ENCODE measurements around the gene ERCC1. TPM values are rescaled to one million over a fixed set of nuclear protein-coding genes. Genes with fewer than 3 reads are reported as not detected.

ERCC1 gene
- total RNA-seq, 1 donor from 2014 or later = 67.5 TPM

DNA sequence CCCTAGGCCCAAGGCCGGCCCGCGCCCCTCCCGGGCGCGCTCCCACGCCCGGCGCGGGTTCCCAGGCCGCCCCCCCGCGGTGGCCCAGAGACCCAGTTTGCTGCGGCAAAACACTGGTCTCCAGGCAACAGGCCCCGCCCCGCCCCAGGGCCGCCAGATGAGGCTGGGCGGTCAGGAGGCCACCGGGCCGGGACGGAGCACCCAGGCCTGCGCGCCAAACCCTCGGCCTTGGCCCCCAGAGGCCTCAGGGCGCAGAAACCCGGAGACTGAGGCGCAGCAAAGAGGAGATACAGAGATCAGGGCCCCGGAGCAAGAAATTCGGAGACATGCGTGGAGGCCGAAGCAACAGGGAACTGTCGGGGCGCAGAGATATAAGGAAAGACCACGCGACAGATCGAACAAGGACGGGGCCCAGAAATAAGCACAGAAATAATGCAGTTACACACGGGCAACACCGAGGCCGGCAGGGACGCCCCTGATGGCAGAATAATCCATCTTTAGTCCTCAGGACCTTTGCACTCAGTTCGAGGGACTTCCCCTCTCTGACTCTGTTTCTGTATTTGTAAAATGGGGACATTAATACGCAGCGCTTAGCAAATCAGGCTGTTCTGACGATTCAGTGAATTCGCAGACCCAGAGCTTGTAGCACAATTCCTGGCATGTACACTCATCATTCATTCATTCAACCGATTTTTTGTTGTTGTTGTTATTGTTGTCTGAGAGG lies 20.8 kb upstream of the ERCC1 start:
- H3K9me3 Mint-ChIP-seq (ENCODE audit: unreplicated experiment) = no peaks in the 10 kb centered on the region
- Histone ChIP-seq H3K4me1 (ENCODE audit: insufficient read depth, low read length) (peaks cover 29% of the 10 kb centered on the region), H3K27me3 (ENCODE audit: insufficient read depth, low read length) (no peaks in the 10 kb centered on the region), H3K4me2 (ENCODE audit: low read length) (peak overlapping the region; percentile 97), H3K9me3 (ENCODE audit: insufficient read depth, low read depth, low read length) (no peaks in the 10 kb centered on the region), H3K9ac (ENCODE audit: low read length) (peak overlapping the region; percentile 99), H3K4me3 (ENCODE audit: insufficient read depth, low read depth, low read length) (peak overlapping the region; percentile 13), H3K36me3 (ENCODE audit: insufficient read depth, low read length) (no peaks in the 10 kb centered on the region), H4K20me1 (ENCODE audit: insufficient read depth, low read length) (no peaks in the 10 kb centered on the region), H2AFZ (ENCODE audit: low read depth, low read length) (peak overlapping the region; percentile 15), H3K79me2 (ENCODE audit: insufficient read depth, low read length) (no peaks in the 10 kb centered on the region), H3K27ac (ENCODE audit: low read depth, low read length) (peak overlapping the region; percentile 71)
- no peak for TF ChIP-seq EZH2 (IDR thresholded peaks at IDR 0.05; ENCODE audit: insufficient read depth, low read length)
- TF ChIP-seq, protein P1, sequence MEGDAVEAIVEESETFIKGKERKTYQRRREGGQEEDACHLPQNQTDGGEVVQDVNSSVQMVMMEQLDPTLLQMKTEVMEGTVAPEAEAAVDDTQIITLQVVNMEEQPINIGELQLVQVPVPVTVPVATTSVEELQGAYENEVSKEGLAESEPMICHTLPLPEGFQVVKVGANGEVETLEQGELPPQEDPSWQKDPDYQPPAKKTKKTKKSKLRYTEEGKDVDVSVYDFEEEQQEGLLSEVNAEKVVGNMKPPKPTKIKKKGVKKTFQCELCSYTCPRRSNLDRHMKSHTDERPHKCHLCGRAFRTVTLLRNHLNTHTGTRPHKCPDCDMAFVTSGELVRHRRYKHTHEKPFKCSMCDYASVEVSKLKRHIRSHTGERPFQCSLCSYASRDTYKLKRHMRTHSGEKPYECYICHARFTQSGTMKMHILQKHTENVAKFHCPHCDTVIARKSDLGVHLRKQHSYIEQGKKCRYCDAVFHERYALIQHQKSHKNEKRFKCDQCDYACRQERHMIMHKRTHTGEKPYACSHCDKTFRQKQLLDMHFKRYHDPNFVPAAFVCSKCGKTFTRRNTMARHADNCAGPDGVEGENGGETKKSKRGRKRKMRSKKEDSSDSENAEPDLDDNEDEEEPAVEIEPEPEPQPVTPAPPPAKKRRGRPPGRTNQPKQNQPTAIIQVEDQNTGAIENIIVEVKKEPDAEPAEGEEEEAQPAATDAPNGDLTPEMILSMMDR (IDR thresholded peaks at IDR 0.05; ENCODE audit: insufficient read depth, low read depth, low read length) = no peak
- DNase-seq (ENCODE audit: low read depth) = peak; percentile 64
- no peaks in the 10 kb centered on the region for H3K36me3 Mint-ChIP-seq (ENCODE audit: low read depth, unreplicated experiment)
- FAIRE-seq = no peak
- peak overlapping the region; percentile 60 for H3K4me3 Mint-ChIP-seq (ENCODE audit: unreplicated experiment)
- no peaks in the 10 kb centered on the region for H3K27me3 Mint-ChIP-seq (ENCODE audit: low read depth, unreplicated experiment)
- peak overlapping the region; percentile 91 for H3K27ac Mint-ChIP-seq (ENCODE audit: unreplicated experiment)
- peaks cover 10% of the 10 kb centered on the region for H3K4me1 Mint-ChIP-seq (ENCODE audit: low read depth, unreplicated experiment)

DNA sequence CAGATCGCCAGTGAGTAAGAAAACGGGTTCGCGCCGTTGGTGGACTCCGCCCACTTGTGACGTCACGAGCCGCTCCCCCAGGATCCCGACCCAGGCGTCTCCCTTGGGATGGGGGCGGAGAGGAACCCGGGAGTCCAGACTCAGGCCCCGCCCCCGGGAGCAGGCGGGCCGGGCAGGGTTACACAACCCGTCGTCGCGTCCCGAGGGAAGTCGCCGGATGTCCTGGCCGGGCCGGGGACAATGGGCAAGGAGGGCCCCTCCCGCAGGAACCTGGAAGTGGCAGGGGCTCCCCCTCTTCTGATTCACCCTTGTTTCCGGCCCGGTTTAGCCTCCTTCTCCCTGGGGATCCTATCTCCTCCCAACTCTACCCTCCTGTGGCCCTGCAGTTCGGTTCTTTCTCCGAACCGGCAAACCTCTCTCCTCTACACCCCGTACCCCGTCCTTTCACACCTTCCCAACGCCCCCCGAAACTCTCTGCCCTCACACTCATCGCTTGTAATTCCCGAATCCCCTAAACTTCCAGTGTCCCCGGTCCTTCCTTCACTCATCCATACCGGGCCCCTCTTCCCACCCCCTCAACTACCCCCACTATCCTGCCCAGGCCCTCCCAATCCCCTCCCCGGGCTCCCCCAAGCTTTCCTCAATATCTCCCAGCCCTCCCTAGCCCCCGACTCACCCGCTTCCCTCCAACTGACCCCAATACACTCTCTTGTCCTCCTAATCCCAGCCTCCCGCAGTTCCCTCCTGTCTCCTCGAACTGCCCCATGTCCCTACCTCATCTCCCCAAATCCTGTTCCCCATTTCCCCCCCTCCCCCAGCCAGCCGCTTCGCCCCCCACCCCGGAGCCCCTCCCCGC lies 20.0 kb upstream of the ERCC1 start:
- Mint-ChIP-seq H3K27me3 (ENCODE audit: low read depth, unreplicated experiment) (no peaks in the 10 kb centered on the region), H3K4me1 (ENCODE audit: low read depth, unreplicated experiment) (peaks cover 10% of the 10 kb centered on the region), H3K27ac (ENCODE audit: unreplicated experiment) (peak overlapping the region; percentile 98), H3K9me3 (ENCODE audit: unreplicated experiment) (no peaks in the 10 kb centered on the region), H3K4me3 (ENCODE audit: unreplicated experiment) (peak overlapping the region; percentile 85), H3K36me3 (ENCODE audit: low read depth, unreplicated experiment) (no peaks in the 10 kb centered on the region)
- H3K79me2 ChIP-seq (ENCODE audit: insufficient read depth, low read length) = no peaks in the 10 kb centered on the region
- FAIRE-seq (no peak), DNase-seq (ENCODE audit: low read depth) (peak; percentile 63)
- H4K20me1 ChIP-seq (ENCODE audit: insufficient read depth, low read length) = no peaks in the 10 kb centered on the region
- H3K4me2 ChIP-seq (ENCODE audit: low read length) = peak overlapping the region; percentile 97
- peak overlapping the region; percentile 94 for H3K27ac ChIP-seq (ENCODE audit: low read depth, low read length)
- no peaks in the 10 kb centered on the region for H3K27me3 ChIP-seq (ENCODE audit: insufficient read depth, low read length)
- H2AFZ ChIP-seq (ENCODE audit: low read depth, low read length) = peak overlapping the region; percentile 61
- no peaks in the 10 kb centered on the region for H3K9me3 ChIP-seq (ENCODE audit: insufficient read depth, low read depth, low read length)
- H3K36me3 ChIP-seq (ENCODE audit: insufficient read depth, low read length) = no peaks in the 10 kb centered on the region
- TF ChIP-seq, protein P1 (IDR thresholded peaks at IDR 0.05; ENCODE audit: insufficient read depth, low read depth, low read length) = no peak
- no peak for TF ChIP-seq EZH2 (IDR thresholded peaks at IDR 0.05; ENCODE audit: insufficient read depth, low read length)
- H3K4me1 ChIP-seq (ENCODE audit: insufficient read depth, low read length) = peaks cover 29% of the 10 kb centered on the region
- H3K9ac ChIP-seq (ENCODE audit: low read length) = peak overlapping the region; percentile 99
- peak overlapping the region; percentile 67 for H3K4me3 ChIP-seq (ENCODE audit: insufficient read depth, low read depth, low read length)
